Urinary bladder (tissue), 4 donors: Measurements from ENCODE around the gene SLC39A5. TPM values are rescaled to one million over a fixed set of nuclear protein-coding genes. Genes with fewer than 3 reads are reported as not detected.
"Not testable (repeated sequence)": the region's sequence is repeated elsewhere in the genome, so short reads cannot be mapped to it uniquely, and the experiment has no call there.

ENCODE experiments used
- DNase-seq: peaks from one replicate; pipeline ENCODE4 v3.0.0-alpha.2; 2015; ENCODE audit errors: extremely low spot score
- H3K27ac ChIP-seq: one replicate; pipeline ENCODE4 v1.5.1; 2013; ENCODE audit warnings: low read depth, mild to moderate bottlenecking, moderate library complexity
- H3K36me3 ChIP-seq: one replicate; pipeline ENCODE4 v1.6.1; 2013; ENCODE audit warnings: mild to moderate bottlenecking, moderate library complexity; ENCODE audit not compliant: insufficient read depth
- H3K4me1 ChIP-seq: one replicate; pipeline ENCODE4 v1.6.1; 2013; ENCODE audit warnings: mild to moderate bottlenecking, moderate library complexity; ENCODE audit not compliant: insufficient read depth
- H3K4me3 ChIP-seq: one replicate; pipeline ENCODE4 v1.5.1; 2013; ENCODE audit warnings: low read depth, low read length
- WGBS: extraction: QIAGEN DNeasy Blood & Tissue Kit; methylation state at CpG from one replicate; pipeline ENCODE4 v1.1.7; 2013; 5-methylcytosine and 5-hydroxymethylcytosine counted together
- polyA plus RNA-seq: library from polyadenylated mRNA; stranded (reverse); fragments of 200-250 nt; gene quantifications from one replicate; pipeline ENCODE4 v1.2.3, GENCODE V29; 2013
- total RNA-seq: library from RNA; depleted of rRNA; stranded (reverse); fragments of >200 nt; gene quantifications from one replicate; pipeline ENCODE4 v1.2.3, GENCODE V29; 2014
- donor health status: healthy with polysubstance abuse.
- donor health status: healthy.

The SLC39A5 gene, protein sequence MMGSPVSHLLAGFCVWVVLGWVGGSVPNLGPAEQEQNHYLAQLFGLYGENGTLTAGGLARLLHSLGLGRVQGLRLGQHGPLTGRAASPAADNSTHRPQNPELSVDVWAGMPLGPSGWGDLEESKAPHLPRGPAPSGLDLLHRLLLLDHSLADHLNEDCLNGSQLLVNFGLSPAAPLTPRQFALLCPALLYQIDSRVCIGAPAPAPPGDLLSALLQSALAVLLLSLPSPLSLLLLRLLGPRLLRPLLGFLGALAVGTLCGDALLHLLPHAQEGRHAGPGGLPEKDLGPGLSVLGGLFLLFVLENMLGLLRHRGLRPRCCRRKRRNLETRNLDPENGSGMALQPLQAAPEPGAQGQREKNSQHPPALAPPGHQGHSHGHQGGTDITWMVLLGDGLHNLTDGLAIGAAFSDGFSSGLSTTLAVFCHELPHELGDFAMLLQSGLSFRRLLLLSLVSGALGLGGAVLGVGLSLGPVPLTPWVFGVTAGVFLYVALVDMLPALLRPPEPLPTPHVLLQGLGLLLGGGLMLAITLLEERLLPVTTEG
- total RNA-seq: not detected
- polyA plus RNA-seq: 0.30 TPM

DNA sequence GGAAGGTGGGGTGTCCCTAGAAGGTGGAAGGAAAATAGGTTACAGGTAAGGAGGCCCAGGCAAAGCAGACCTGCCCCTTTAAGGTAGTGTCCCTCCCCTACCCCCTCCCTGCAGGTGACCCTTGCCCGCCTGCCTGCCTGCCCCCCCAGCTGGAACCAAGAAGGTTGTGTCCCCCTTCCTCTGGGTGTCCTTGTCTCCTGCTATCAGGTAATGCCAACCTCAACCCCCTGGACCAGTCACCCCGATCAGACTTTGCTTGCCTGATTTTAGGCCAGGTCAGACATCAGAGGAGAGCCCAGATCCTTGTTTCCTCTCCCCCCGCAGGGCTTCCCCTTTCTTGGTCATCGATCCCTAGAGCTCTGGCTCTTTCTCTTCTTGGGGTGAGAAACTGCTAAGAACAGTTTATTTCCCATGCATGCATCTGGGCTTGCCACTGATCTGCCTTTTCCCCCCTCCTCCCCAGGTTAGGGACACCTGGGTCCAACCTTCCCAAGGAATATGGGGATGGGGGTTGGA, at the start of gene SLC39A5:
SLC39A5 (plus strand) TSS at position 136 of the 516 bp plus-strand sequence. CDS start 1,224 bp downstream, outside the sequence.
- Histone ChIP-seq H3K4me1 (no peaks in the 10 kb centered on the region), H3K4me3 (no peak within 1 kb of the TSS), H3K36me3 (no peaks in the 10 kb centered on the region), H3K27ac (no peak within 1 kb of the TSS)
- 80% methylated on average over 4 of the region's 4 CpGs for WGBS
- DNase-seq: no peak

DNA sequence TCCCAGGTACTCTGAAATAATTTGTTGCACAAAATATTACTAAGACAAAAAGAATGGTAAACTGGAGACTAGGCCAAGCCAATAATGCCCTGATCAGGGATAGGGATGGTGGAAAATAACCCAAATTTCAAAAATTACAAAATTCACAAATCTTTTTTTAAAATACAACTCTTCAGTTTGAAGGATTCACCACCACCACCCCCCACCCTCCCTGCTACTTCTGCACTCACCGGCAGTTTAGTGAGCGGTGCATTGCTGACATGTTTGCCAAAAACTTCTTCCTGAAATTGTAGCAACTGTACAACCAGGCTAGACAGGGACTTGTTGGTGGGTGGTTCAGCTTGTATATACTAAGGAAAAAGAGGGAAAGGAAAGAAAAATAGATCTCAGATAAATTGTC, 42.9 kb upstream of the SLC39A5 start:
- Histone ChIP-seq H3K36me3 (peaks cover 8% of the 10 kb centered on the region), H3K4me1 (no peaks in the 10 kb centered on the region), H3K4me3 (no peak overlapping the region), H3K27ac (no peak overlapping the region)
- no peak for DNase-seq
- 49% methylated on average over 2 of the region's 2 CpGs for WGBS

DNA sequence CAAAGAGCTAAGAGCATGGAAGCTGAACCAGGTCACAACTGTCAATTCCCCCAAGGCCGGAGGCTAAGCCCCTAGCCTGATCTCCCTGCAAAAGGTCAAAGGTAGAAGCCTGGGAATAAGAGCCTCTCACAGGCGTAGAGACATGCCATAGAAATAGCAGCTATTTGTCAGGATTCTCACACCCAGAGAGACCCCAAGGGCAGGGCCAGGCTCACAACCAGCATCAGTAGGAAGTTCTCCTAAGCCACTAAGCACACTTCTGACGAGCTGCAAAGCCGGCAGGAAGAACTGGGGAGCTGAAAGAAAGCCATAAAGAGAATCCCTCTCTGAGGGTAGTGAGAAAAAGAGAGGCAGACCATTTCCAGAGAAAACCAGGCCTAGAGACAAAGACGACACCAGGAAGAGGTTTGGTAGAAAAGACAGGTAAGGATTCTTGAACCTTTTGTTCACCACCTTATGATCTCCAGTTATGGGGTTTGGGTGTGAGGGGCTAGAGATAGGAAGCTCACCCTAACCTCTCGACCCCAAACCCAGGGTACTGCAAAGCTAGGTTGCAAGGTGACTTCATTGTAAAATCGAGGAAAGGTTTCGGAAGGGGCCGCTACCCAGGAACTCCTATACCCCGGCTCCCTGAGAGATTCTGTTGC, 41.6 kb upstream of the SLC39A5 start:
- H3K36me3 ChIP-seq: peaks cover 3% of the 10 kb centered on the region
- WGBS: 9% methylated on average over 10 of the region's 10 CpGs
- DNase-seq: no peak
- no peaks in the 10 kb centered on the region for H3K4me1 ChIP-seq
- peak overlapping the region; percentile 87 for H3K4me3 ChIP-seq
- no peak overlapping the region for H3K27ac ChIP-seq

DNA sequence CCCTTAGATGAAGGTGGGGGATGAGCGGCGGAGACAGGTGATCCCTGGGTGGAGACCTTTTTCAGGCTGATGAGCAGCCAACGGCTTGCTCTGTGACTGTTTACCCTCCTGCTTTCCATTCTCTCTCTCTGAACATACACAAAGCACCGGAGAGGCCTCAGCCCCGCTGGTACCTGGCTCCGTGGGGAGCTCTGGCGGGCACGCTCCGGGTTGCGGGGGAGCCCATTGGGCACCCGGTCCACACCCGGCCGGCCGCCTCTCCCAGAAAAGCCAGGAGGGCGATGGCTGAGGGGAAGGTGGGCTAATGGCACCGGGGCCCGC, 41.1 kb upstream of the SLC39A5 start:
- under 1% methylated on average over 17 of the region's 17 CpGs for WGBS
- peak overlapping the region; percentile 62 for H3K27ac ChIP-seq
- no peaks in the 10 kb centered on the region for H3K4me1 ChIP-seq
- DNase-seq: no peak
- H3K36me3 ChIP-seq: no peaks in the 10 kb centered on the region
- H3K4me3 ChIP-seq: peak overlapping the region; percentile 87

GRCh38 chr12:56189099-56189917, 40.5 kb upstream of the SLC39A5 start, which contains the start of gene SMARCC2:
Gene SMARCC2 (minus strand): TSS chr12:56189483. CDS start chr12:56189461, 22 bp downstream.
- Histone ChIP-seq H3K27ac (peak within 1 kb of the TSS; percentile 88), H3K4me3 (peak within 1 kb of the TSS; percentile 87), H3K4me1 (no peaks in the 10 kb centered on the region), H3K36me3 (no peaks in the 10 kb centered on the region)
- peak; percentile 28 for DNase-seq
- 2% methylated on average over 90 of the region's 93 CpGs for WGBS

GRCh38 chr12:56189918-56190694, 39.7 kb upstream of the SLC39A5 start:
- no peaks in the 10 kb centered on the region for H3K36me3 ChIP-seq
- peak overlapping the region; percentile 87 for H3K4me3 ChIP-seq
- peak overlapping the region; percentile 76 for H3K27ac ChIP-seq
- no peaks in the 10 kb centered on the region for H3K4me1 ChIP-seq
- DNase-seq: peak; percentile 81
- 1% methylated on average over 42 of the region's 42 CpGs for WGBS

DNA sequence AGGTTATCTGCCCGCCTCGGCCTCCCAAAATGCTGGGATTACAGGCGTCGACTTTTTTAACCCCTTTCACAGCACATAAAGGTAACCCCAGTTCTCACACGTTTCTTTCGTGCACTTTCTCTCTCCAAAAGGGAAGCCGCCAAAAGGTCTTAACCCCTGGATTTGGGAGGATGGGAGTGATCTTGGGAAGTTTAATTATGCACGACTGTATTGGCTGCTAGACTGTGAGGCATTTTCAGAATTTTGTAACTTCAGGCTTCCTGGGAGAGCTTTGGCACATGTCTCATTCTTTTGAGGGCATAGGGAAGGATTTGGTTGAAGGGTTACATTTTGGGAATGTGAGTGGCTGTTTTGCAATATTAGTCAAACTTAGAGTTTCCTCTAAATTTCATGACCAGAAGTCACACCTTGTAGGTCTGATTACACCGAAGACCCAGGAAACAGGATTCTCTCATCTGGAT, 39.1 kb upstream of the SLC39A5 start:
- DNase-seq: no peak
- Histone ChIP-seq H3K4me3 (no peak overlapping the region), H3K36me3 (no peaks in the 10 kb centered on the region), H3K27ac (no peak overlapping the region), H3K4me1 (no peaks in the 10 kb centered on the region)
- WGBS: 24% methylated on average over 9 of the region's 9 CpGs

DNA sequence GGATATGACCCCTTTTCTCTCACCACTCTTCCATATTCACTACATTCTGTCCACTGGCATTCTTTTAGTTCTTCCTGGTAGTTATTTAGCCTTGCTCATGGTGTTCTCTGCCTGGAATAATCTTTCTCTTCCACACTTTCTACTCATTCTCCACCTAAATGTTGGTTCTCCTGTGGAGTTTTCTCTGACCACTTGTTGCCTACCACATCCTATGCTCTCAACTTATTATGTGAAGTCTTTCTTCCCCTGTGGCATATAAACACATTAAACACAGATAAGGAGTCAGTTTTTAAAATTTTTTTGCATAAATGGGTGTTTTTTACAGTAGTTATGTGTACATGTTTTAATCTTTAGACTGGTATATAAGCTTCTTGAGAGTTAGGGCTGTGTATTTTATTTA, 37.3 kb upstream of the SLC39A5 start:
- no peak overlapping the region for H3K27ac ChIP-seq
- no peak for DNase-seq
- no peaks in the 10 kb centered on the region for H3K4me1 ChIP-seq
- no peaks in the 10 kb centered on the region for H3K36me3 ChIP-seq
- no peak overlapping the region for H3K4me3 ChIP-seq

- Histone ChIP-seq H3K4me1 (no peaks in the 10 kb centered on the region), H3K27ac (no peak overlapping the region), H3K36me3 (no peaks in the 10 kb centered on the region), H3K4me3 (no peak overlapping the region)
- 47% methylated on average over 1 of the region's 1 CpG for WGBS
- DNase-seq: peak; percentile 71
Measured at GRCh38 chr12:56193025-56193578, 36.7 kb upstream of the SLC39A5 start.

GRCh38 chr12:56196818-56197550, 32.9 kb upstream of the SLC39A5 start:
- H3K4me3 ChIP-seq, H3K36me3 ChIP-seq, H3K4me1 ChIP-seq, DNase-seq, H3K27ac ChIP-seq: not testable (repeated sequence)
- 52% methylated on average over 11 of the region's 11 CpGs for WGBS

- Histone ChIP-seq H3K27ac (no peak overlapping the region), H3K36me3 (no peaks in the 10 kb centered on the region), H3K4me3 (no peak overlapping the region), H3K4me1 (no peaks in the 10 kb centered on the region)
- WGBS: 83% methylated on average over 9 of the region's 9 CpGs
- DNase-seq: no peak
Measured at GRCh38 chr12:56197921-56198635, 31.8 kb upstream of the SLC39A5 start.
